ENCODE data around the gene CDH4. TPM values are rescaled to one million over a fixed set of nuclear protein-coding genes. Genes with fewer than 3 reads are reported as not detected.

Gene CDH4
- total and polyA plus RNA-seq, 2 of the 8 experiments (the other 6 are each of a cell fraction or from before 2014, with no cell fraction given), result 4.3 to 7.9 TPM

DNA sequence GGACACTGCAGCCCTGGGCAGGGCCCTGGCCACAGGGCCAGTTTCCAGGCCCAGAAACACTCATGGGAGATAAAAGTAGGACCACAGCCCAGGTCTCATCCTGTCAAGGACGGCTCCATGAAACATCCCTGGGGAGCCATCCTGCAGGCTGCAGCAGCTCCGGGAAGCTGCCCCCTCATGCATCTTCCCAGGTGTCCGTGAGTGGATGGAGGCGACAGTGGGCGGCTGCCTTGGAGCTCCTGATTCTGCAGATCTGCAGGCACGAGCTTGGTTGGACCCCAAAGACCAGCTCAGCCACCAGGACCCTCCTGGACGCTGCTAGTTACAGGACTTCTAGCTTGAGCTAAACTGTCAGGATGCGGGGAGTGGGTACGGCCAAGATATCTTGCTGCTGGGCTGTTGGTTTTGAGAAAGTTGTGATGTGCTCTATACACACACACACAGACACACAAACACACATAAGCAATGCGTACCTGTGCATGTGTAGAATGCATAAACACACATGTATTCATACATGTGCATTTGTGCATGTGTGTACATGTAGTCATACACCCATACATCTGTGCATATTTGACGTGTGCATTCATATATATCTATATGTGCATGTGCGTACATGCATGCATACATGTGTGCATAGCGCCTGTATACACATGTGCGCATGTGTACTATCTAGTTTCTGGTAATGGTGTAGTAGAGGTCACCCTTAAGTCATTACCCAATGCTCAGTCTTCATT lies 515.9 kb downstream of the CDH4 start:
- no peaks in the 10 kb centered on the region for H4K20me1 ChIP-seq (replicated peaks in 1 of 2; ENCODE audit: control insufficient read depth in 1 of 2, insufficient read depth in 2 of 2, low read length in 2 of 2)
- no peak overlapping the region for H3K14ac ChIP-seq (ENCODE audit: insufficient read length)
- no peak overlapping the region for H3K9ac ChIP-seq (replicated peaks in 1 of 4; ENCODE audit: extremely low read depth in 1 of 4, low read depth in 3 of 4, low read length in 3 of 4)
- H3K23ac ChIP-seq (ENCODE audit: insufficient read length), result no peak overlapping the region
- DNase-seq (ENCODE audit: low read depth in 1 of 2, low spot score in 2 of 2) (no peak), FAIRE-seq (no peak)
- H3K79me1 ChIP-seq (ENCODE audit: low read depth, low read length), result no peaks in the 10 kb centered on the region
- no peak overlapping the region for H3K4me3 ChIP-seq (ENCODE audit: extremely low read depth in 1 of 4, insufficient read depth in 2 of 4, low read depth in 3 of 4, low read length in 4 of 4)
- H3K36me3 ChIP-seq (ENCODE audit: control insufficient read depth in 2 of 4, insufficient read depth in 4 of 4, low read length in 3 of 4), result no peaks in the 10 kb centered on the region
- no peak overlapping the region for H2BK5ac ChIP-seq (ENCODE audit: low read depth, low read length)
- no peak overlapping the region for H3K4ac ChIP-seq (replicated peaks; ENCODE audit: insufficient read length, low read depth, low read length)
- H3K56ac ChIP-seq (replicated peaks; ENCODE audit: insufficient read length, low read depth, low read length), result no peak overlapping the region
- ChIA-PET CTCF (ENCODE audit: partially characterized antibody) (interaction anchor here (2.8 kb wide), 1 partner anchor 15 kb away, joined by 8 read pairs; no protein-coding TSS in a partner anchor), POLR2A (ENCODE audit: partially characterized antibody) (no interaction called here)
- no peak overlapping the region for H2BK15ac ChIP-seq (ENCODE audit: low read length)
- no peaks in the 10 kb centered on the region for H3K27me3 ChIP-seq (replicated peaks in 1 of 4; ENCODE audit: control insufficient read depth in 3 of 4, extremely low read depth in 1 of 4, insufficient read depth in 3 of 4, low read length in 3 of 4)
- H3K4me2 ChIP-seq (ENCODE audit: insufficient read depth in 1 of 2, low read depth in 2 of 2, low read length in 2 of 2), result no peak overlapping the region
- no peak overlapping the region for H2BK20ac ChIP-seq (ENCODE audit: low read length)
- no peak overlapping the region for H4K8ac ChIP-seq (ENCODE audit: extremely low read depth, insufficient read depth, low read length)
- no peak overlapping the region for H4K5ac ChIP-seq (ENCODE audit: insufficient read length, low read depth, low read length)
- no peak overlapping the region for H2AFZ ChIP-seq (ENCODE audit: low read length)
- H2BK120ac ChIP-seq (replicated peaks; ENCODE audit: low read depth, low read length), result no peak overlapping the region
- no peak overlapping the region for H3K18ac ChIP-seq (ENCODE audit: extremely low read depth, low read length)
- 94% methylated on average over 14 of the region's 14 CpGs; no CpG with 5 or more reads in 1 of the 2 experiments for WGBS, 2 experiments (ENCODE audit: extremely low coverage in 1 of 2, insufficient coverage in 1 of 2, insufficient read length in 1 of 2, insufficient replicate concordance in 2 of 2, low coverage in 1 of 2, low lambda C conversion rate in 2 of 2, missing lambda C conversion rate in 1 of 2)
- H3K23me2 ChIP-seq (ENCODE audit: low read depth, low read length), result no peaks in the 10 kb centered on the region
- peaks cover 0 to 3% (median 0%) of the 10 kb centered on the region in 4 experiments; a peak in 1 of 7 replicates for H3K4me1 ChIP-seq (replicated peaks in 1 of 4; ENCODE audit: control insufficient read depth in 3 of 4, insufficient read depth in 4 of 4, low read length in 3 of 4)
- H3K27ac ChIP-seq (ENCODE audit: low read depth, low read length), result no peak overlapping the region
- no peak overlapping the region for H4K91ac ChIP-seq (replicated peaks; ENCODE audit: insufficient read length, low read length)
- H3K9me3 ChIP-seq (ENCODE audit: insufficient read depth in 2 of 2, low read depth in 1 of 2, low read length in 1 of 2), result no peaks in the 10 kb centered on the region
- H2AK5ac ChIP-seq (ENCODE audit: low read depth, low read length), result no peak overlapping the region
- no peak overlapping the region for H2BK12ac ChIP-seq (ENCODE audit: low read depth, low read length)
- no peaks in the 10 kb centered on the region for H3K79me2 ChIP-seq (ENCODE audit: control insufficient read depth in 1 of 2, insufficient read depth in 2 of 2, low read length in 2 of 2)
- TF ChIP-seq SP1 (IDR thresholded peaks at IDR 0.05; ENCODE audit: low read depth, low read length) (no peak), MAFK (IDR thresholded peaks at IDR 0.05; ENCODE audit: low read depth, low read length) (no peak)

Measured in H1 (cell line).